ENCODE measurements around the gene ESRRA. TPM values are rescaled to one million over a fixed set of nuclear protein-coding genes. Genes with fewer than 3 reads are reported as not detected.

The ESRRA gene
- total and polyA plus RNA-seq, 4 donors, result 10.8 to 88.4 (median 73.0) TPM

DNA sequence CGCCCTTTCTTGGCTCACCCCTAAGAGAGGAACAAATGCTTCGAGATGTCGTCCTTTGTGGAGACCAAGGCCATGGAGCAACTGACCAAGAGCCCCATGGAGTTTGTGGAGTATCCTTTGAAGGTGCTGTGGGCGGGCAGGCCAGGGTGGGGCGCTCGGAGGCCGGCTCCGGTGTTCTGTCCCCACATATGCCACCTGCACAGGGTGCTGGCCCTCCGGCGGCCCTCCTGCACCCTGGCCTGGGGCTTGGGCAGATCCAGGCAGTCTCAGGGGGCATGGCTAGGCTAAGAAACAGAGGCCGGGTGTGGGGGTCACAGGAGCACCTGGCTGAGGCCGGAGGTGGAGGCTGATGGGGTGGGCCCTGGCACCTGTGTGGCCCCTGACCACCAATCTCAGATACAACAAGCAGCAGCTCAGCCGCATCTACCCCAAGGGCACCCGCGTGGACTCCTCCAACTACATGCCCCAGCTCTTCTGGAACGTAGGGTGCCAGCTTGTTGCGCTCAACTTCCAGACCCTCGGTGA is 43.7 kb upstream of the ESRRA start:
- TF ChIP-seq, protein P1, sequence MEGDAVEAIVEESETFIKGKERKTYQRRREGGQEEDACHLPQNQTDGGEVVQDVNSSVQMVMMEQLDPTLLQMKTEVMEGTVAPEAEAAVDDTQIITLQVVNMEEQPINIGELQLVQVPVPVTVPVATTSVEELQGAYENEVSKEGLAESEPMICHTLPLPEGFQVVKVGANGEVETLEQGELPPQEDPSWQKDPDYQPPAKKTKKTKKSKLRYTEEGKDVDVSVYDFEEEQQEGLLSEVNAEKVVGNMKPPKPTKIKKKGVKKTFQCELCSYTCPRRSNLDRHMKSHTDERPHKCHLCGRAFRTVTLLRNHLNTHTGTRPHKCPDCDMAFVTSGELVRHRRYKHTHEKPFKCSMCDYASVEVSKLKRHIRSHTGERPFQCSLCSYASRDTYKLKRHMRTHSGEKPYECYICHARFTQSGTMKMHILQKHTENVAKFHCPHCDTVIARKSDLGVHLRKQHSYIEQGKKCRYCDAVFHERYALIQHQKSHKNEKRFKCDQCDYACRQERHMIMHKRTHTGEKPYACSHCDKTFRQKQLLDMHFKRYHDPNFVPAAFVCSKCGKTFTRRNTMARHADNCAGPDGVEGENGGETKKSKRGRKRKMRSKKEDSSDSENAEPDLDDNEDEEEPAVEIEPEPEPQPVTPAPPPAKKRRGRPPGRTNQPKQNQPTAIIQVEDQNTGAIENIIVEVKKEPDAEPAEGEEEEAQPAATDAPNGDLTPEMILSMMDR (IDR thresholded peaks at IDR 0.05; ENCODE audit: control extremely low read depth, extremely low read depth), result no peak
- Histone ChIP-seq H3K4me3 (no peak overlapping the region), H3K27ac (ENCODE audit: low read depth in 1 of 2, low read length in 1 of 2) (no peak overlapping the region), H3K4me1 (ENCODE audit: control insufficient read depth in 5 of 5, insufficient read depth in 5 of 5, low read length in 5 of 5) (no peaks in the 10 kb centered on the region), H3K36me3 (ENCODE audit: control insufficient read depth in 4 of 4, insufficient read depth in 4 of 4, low read length in 4 of 4) (peaks cover 2 to 79% (median 23%) of the 10 kb centered on the region in 4 donors), H3K27me3 (ENCODE audit: control insufficient read depth in 3 of 3, insufficient read depth in 3 of 3, low read length in 2 of 3) (no peaks in the 10 kb centered on the region), H3K9ac (ENCODE audit: insufficient read depth in 1 of 2, low read length in 2 of 2) (no peak overlapping the region), H3K9me3 (ENCODE audit: control insufficient read depth in 4 of 4, insufficient read depth in 3 of 4, low read length in 3 of 4) (no peaks in the 10 kb centered on the region)
- ATAC-seq (ENCODE audit: insufficient read depth, low FRiP score), result no peak
- no peak for DNase-seq
- 94 to 97% methylated on average over 18 of the region's 18 CpGs for WGBS, 2 donors

DNA sequence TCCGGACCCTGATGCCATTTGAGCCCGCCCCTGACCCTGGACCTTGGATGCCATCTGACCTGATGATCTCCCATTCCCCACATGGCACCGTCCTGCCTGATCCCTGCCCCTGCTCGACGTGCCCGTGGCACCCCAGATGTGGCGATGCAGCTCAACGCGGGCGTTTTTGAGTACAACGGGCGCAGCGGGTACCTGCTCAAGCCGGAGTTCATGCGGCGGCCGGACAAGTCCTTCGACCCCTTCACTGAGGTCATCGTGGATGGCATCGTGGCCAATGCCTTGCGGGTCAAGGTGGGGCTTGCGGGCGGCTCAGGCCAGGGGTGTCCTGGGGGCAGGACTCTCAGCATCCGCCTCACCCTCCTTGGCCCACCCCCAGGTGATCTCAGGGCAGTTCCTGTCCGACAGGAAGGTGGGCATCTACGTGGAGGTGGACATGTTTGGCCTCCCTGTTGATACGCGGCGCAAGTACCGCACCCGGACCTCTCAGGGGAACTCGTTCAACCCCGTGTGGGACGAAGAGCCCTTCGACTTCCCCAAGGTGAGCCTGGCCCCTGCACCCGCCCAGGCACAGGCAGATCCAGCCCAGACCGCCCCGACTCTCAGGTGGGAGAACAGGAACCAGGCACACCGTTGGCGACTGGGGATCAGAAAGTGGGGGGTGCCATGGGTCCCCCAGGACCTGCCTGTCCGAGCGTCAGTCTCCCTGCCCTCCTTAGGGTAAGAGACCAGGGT is 42.9 kb upstream of the ESRRA start:
- WGBS, 2 donors, result 94 to 95% methylated on average over 42 of the region's 42 CpGs
- Histone ChIP-seq H3K27ac (ENCODE audit: low read depth in 1 of 2, low read length in 1 of 2) (no peak overlapping the region), H3K9me3 (ENCODE audit: control insufficient read depth in 4 of 4, insufficient read depth in 3 of 4, low read length in 3 of 4) (no peaks in the 10 kb centered on the region), H3K4me3 (no peak overlapping the region), H3K9ac (ENCODE audit: insufficient read depth in 1 of 2, low read length in 2 of 2) (no peak overlapping the region), H3K36me3 (ENCODE audit: control insufficient read depth in 4 of 4, insufficient read depth in 4 of 4, low read length in 4 of 4) (peaks cover 2 to 80% (median 22%) of the 10 kb centered on the region in 4 donors), H3K4me1 (ENCODE audit: control insufficient read depth in 5 of 5, insufficient read depth in 5 of 5, low read length in 5 of 5) (no peaks in the 10 kb centered on the region), H3K27me3 (ENCODE audit: control insufficient read depth in 3 of 3, insufficient read depth in 3 of 3, low read length in 2 of 3) (no peaks in the 10 kb centered on the region)
- DNase-seq (no peak), ATAC-seq (ENCODE audit: insufficient read depth, low FRiP score) (no peak)
- TF ChIP-seq, protein P1 (IDR thresholded peaks at IDR 0.05; ENCODE audit: control extremely low read depth, extremely low read depth), result no peak

DNA sequence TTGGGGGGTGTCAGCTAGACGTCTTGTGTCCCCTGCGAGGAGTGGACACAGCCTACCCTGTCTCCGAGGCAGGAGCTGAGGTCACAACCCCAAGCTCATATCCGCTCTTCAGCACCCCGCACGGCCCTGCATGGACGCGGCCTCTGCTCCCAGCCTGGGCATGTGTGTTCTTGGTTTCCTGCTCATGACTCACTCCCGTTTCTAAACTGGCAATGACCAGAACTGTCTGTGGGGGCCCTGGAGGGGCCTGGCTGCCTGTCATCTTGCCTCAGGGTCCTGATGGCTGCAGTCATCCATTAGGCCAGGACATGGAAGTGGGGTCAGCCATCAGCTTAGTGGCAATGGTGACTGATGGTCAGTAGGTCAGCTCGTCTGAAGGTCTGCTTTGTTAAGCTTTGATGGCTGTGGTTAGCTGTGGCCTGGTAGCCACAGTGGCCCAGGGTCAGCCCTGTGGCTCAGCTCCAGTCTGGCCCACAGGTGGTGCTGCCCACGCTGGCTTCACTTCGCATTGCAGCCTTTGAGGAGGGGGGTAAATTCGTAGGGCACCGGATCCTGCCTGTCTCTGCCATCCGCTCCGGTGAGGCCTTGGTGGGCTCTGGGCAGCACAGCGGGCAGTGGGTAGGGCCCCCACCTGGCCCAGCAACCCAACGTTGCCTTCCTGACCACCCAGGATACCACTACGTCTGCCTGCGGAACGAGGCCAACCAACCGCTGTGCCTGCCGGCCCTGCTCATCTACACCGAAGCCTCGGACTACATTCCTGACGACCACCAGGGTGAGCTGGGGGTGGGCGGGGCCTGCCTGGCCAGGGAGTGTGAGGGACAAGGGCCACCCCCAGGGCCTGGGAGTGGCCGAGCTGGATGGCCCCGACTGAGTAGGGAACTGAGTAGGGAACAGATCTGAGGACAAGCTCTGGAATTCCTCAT is 42.0 kb upstream of the ESRRA start:
- Histone ChIP-seq H3K4me3 (no peak overlapping the region), H3K27me3 (ENCODE audit: control insufficient read depth in 3 of 3, insufficient read depth in 3 of 3, low read length in 2 of 3) (no peaks in the 10 kb centered on the region), H3K27ac (ENCODE audit: low read depth in 1 of 2, low read length in 1 of 2) (no peak overlapping the region), H3K9ac (ENCODE audit: insufficient read depth in 1 of 2, low read length in 2 of 2) (no peak overlapping the region), H3K4me1 (ENCODE audit: control insufficient read depth in 5 of 5, insufficient read depth in 5 of 5, low read length in 5 of 5) (peaks cover 0 to 5% (median 2%) of the 10 kb centered on the region in 5 donors), H3K36me3 (ENCODE audit: control insufficient read depth in 4 of 4, insufficient read depth in 4 of 4, low read length in 4 of 4) (peaks cover 2 to 76% (median 20%) of the 10 kb centered on the region in 4 donors), H3K9me3 (ENCODE audit: control insufficient read depth in 4 of 4, insufficient read depth in 3 of 4, low read length in 3 of 4) (no peaks in the 10 kb centered on the region)
- DNase-seq, result no peak
- WGBS, 2 donors, result 86 to 87% methylated on average over 29 of the region's 29 CpGs
- ATAC-seq (ENCODE audit: insufficient read depth, low FRiP score), result no peak
- TF ChIP-seq, protein P1 (IDR thresholded peaks at IDR 0.05; ENCODE audit: control extremely low read depth, extremely low read depth), result no peak

Data from lung (tissue), 12 donors.